Measurements from ENCODE around the gene AK4.

GRCh38 chr1:65108025-65108642 lies 39.9 kb upstream of the AK4 start:
- TF ChIP-seq POLR2A (IDR thresholded peaks at IDR 0.05) (no peak), CTCF (IDR thresholded peaks at IDR 0.05) (no peak)

All from ovary (tissue), 3 donors.